Measurements from ENCODE around the gene OR10H2.
A peak's percentile ranks its signal among the peaks of the same experiment; 100 is the strongest.
"Not testable (repeated sequence)": the region's sequence is repeated elsewhere in the genome, so short reads cannot be mapped to it uniquely, and the experiment has no call there.

OR10H2 gene

DNA sequence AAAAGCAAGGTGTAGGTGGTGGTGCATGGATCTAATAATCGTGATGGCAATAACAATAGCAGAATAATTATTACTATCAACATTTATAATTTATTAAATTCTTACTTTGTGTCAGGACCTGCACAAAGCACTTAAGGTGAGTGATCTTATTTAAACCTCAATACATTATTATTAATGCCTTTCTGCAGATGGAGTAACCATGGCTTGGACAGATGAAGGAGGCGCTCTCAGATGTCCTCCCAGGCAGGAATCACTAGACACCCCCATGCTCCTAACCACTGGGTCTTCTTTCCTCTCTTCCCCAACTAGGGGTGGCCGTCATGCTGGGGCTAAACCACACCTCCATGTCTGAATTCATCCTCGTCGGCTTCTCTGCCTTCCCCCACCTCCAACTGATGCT is at the start of gene OR10H2:
Gene OR10H2, plus strand, starts transcription at position 301 of the 400 bp plus-strand sequence. Its CDS starts 20 bp downstream, at position 321.
- no peak for TF ChIP-seq Cebpa-rat (IDR thresholded peaks at IDR 0.05)
- H3K9ac ChIP-seq = no peak within 1 kb of the TSS
- no peaks in the 10 kb centered on the region for H3K9me3 ChIP-seq

DNA sequence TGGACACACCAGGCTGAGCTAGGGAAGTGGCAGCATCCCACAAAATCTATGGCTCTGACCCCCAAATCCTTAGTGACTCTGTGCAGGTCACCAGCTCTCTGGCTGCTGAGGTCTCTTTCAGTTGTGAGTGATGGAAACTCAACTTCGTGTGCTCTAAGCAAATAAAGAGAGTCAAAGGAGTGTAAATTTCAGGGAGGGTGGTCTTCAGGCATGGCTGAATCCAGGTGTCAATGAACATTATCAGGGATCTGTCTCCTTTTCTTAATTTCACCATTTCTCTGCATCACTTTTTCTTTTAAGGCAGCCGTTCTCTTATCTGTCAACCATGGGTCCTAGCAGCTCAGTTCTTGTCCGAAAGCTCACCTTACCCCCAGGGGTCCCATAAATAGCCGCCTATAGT is 48.7 kb upstream of the OR10H2 start:
- H3K9me3 ChIP-seq = no peaks in the 10 kb centered on the region
- H3K27ac ChIP-seq = no peak overlapping the region
- H3K4me2 ChIP-seq = no peak overlapping the region
- TF ChIP-seq Cebpa-rat (IDR thresholded peaks at IDR 0.05) = no peak
- no peak overlapping the region for H3K9ac ChIP-seq
- H3K4me3 ChIP-seq = no peak overlapping the region
- no peaks in the 10 kb centered on the region for H4K20me1 ChIP-seq
- H3K27me3 ChIP-seq = no peaks in the 10 kb centered on the region
- no peaks in the 10 kb centered on the region for H3K4me1 ChIP-seq
- no peaks in the 10 kb centered on the region for H3K36me3 ChIP-seq

More for the DNA sequence above, at the start of gene OR10H2:
- Histone ChIP-seq H3K36me3 (no peaks in the 10 kb centered on the region), H3K4me3 (no peak within 1 kb of the TSS), H4K20me1 (no peaks in the 10 kb centered on the region), H3K4me1 (no peaks in the 10 kb centered on the region), H3K4me2 (no peak within 1 kb of the TSS), H3K27me3 (no peaks in the 10 kb centered on the region), H3K27ac (no peak within 1 kb of the TSS)

DNA sequence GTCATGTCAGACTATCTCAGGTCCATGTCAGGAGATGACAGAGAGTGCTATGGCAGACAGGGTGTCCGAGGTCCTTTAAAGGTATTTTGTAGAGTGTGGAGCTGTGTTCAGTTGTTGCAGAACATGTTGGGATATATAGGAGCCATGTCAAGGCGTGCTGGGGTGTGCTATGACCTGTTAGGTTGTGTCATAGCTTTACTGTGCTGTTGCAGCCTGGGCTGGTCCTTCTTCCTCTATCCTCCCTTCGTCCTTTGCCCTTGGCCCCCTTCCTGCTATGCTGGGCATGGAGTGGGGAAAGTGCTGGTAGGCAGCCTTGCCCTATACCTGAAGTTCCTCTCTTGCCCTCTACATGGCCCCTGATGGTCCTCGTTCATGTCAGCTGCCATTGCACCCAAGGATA is 48.0 kb upstream of the OR10H2 start:
- not testable (repeated sequence) for H3K27me3 ChIP-seq, H3K27ac ChIP-seq, H3K4me2 ChIP-seq, H4K20me1 ChIP-seq, H3K9ac ChIP-seq, H3K4me1 ChIP-seq, H3K9me3 ChIP-seq, H3K36me3 ChIP-seq, H3K4me3 ChIP-seq

- Histone ChIP-seq H3K27ac (no peak overlapping the region), H3K4me3 (no peak overlapping the region), H3K4me2 (no peak overlapping the region), H3K4me1 (no peaks in the 10 kb centered on the region), H3K9me3 (no peaks in the 10 kb centered on the region), H4K20me1 (no peaks in the 10 kb centered on the region), H3K27me3 (no peaks in the 10 kb centered on the region), H3K36me3 (no peaks in the 10 kb centered on the region), H3K9ac (no peak overlapping the region)
- TF ChIP-seq Cebpa-rat (IDR thresholded peaks at IDR 0.05) = no peak
Observed at GRCh38 chr19:15680478-15681322, 47.1 kb upstream of the OR10H2 start.

DNA sequence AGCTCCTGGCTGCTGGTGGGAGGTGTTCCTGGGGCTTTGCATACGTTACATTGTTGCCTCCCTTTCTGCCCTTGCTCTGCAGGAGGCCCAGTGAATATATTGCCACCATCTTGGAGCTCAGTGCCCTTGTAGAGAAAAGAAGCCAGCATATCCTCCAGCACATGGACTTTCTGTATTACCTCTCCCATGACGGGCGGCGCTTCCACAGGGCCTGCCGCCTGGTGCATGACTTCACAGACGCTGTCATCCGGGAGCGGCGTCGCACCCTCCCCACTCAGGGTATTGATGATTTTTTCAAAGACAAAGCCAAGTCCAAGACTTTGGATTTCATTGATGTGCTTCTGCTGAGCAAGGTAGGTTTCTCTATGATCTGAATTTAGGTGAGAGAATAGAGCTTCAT is 44.4 kb upstream of the OR10H2 start:
- no peak for TF ChIP-seq Cebpa-rat (IDR thresholded peaks at IDR 0.05)
- Histone ChIP-seq H3K9ac (no peak overlapping the region), H3K4me1 (no peaks in the 10 kb centered on the region), H3K27ac (no peak overlapping the region), H3K4me2 (no peak overlapping the region), H4K20me1 (no peaks in the 10 kb centered on the region), H3K9me3 (peaks cover 11% of the 10 kb centered on the region), H3K4me3 (no peak overlapping the region), H3K36me3 (no peaks in the 10 kb centered on the region), H3K27me3 (no peaks in the 10 kb centered on the region)

GRCh38 chr19:15684828-15685227 is 43.0 kb upstream of the OR10H2 start:
- Histone ChIP-seq H3K27ac (no peak overlapping the region), H3K9me3 (peaks cover 18% of the 10 kb centered on the region), H3K9ac (no peak overlapping the region), H3K27me3 (no peaks in the 10 kb centered on the region), H4K20me1 (no peaks in the 10 kb centered on the region), H3K4me3 (no peak overlapping the region), H3K4me1 (no peaks in the 10 kb centered on the region), H3K4me2 (no peak overlapping the region), H3K36me3 (no peaks in the 10 kb centered on the region)
- TF ChIP-seq Cebpa-rat (IDR thresholded peaks at IDR 0.05) = no peak

- Histone ChIP-seq H3K4me1 (peaks cover 18% of the 10 kb centered on the region), H3K27ac (peak overlapping the region; percentile 67), H4K20me1 (no peaks in the 10 kb centered on the region), H3K4me2 (peak overlapping the region; percentile 73), H3K27me3 (no peaks in the 10 kb centered on the region), H3K9ac (no peak overlapping the region), H3K4me3 (peak overlapping the region; percentile 57), H3K9me3 (peaks cover 25% of the 10 kb centered on the region), H3K36me3 (no peaks in the 10 kb centered on the region)
- no peak for TF ChIP-seq Cebpa-rat (IDR thresholded peaks at IDR 0.05)
Observed at GRCh38 chr19:15696654-15697194, 31.1 kb upstream of the OR10H2 start.

- H3K9me3 ChIP-seq = peaks cover 4% of the 10 kb centered on the region; the same call in 1 of the 2 replicates
- TF ChIP-seq Cebpa-rat (IDR thresholded peaks at IDR 0.05) = no peak
- peaks cover 28% of the 10 kb centered on the region for H3K4me1 ChIP-seq
- no peaks in the 10 kb centered on the region for H4K20me1 ChIP-seq
- peak overlapping the region; percentile 49 for H3K4me2 ChIP-seq
- no peaks in the 10 kb centered on the region for H3K27me3 ChIP-seq
- H3K9ac ChIP-seq = no peak overlapping the region
- H3K27ac ChIP-seq = no peak overlapping the region
- H3K4me3 ChIP-seq = no peak overlapping the region
- H3K36me3 ChIP-seq = no peaks in the 10 kb centered on the region
Observed at GRCh38 chr19:15701757-15702533, 25.9 kb upstream of the OR10H2 start.

GRCh38 chr19:15702534-15702930 is 25.3 kb upstream of the OR10H2 start:
- no peak for TF ChIP-seq Cebpa-rat (IDR thresholded peaks at IDR 0.05)
- H3K9me3 ChIP-seq = no peaks in the 10 kb centered on the region
- no peak overlapping the region for H3K27ac ChIP-seq

GRCh38 chr19:15714638-15715037 is 13.2 kb upstream of the OR10H2 start:
- Histone ChIP-seq H3K27ac (no peak overlapping the region), H3K36me3 (no peaks in the 10 kb centered on the region), H3K9ac (no peak overlapping the region), H4K20me1 (no peaks in the 10 kb centered on the region), H3K4me2 (no peak overlapping the region), H3K9me3 (peaks cover 7% of the 10 kb centered on the region), H3K4me3 (no peak overlapping the region), H3K27me3 (no peaks in the 10 kb centered on the region), H3K4me1 (no peaks in the 10 kb centered on the region)
- TF ChIP-seq Cebpa-rat (IDR thresholded peaks at IDR 0.05) = no peak

More at GRCh38 chr19:15702534-15702930, 25.3 kb upstream of the OR10H2 start:
- Histone ChIP-seq H3K9ac (no peak overlapping the region), H3K27me3 (no peaks in the 10 kb centered on the region), H3K4me2 (peak overlapping the region; percentile 49), H3K4me1 (peaks cover 22% of the 10 kb centered on the region), H4K20me1 (no peaks in the 10 kb centered on the region), H3K4me3 (no peak overlapping the region), H3K36me3 (no peaks in the 10 kb centered on the region)
